ENCODE data around the gene CDR2.

Gene CDR2

GRCh38 chr16:22315979-22316378, 58.4 kb downstream of the CDR2 start:
- DNase-seq (ENCODE audit: low spot score), result no peak
- TF ChIP-seq CTCF (IDR thresholded peaks at IDR 0.05), result no peak
- H3K27ac ChIP-seq, result no peak overlapping the region
- no peak overlapping the region for H3K4me3 ChIP-seq

- peak; percentile 49 for DNase-seq (ENCODE audit: low spot score)
- no peak overlapping the region for H3K4me3 ChIP-seq
- H3K27ac ChIP-seq, result no peak overlapping the region
- TF ChIP-seq CTCF (IDR thresholded peaks at IDR 0.05), result no peak
Observed at GRCh38 chr16:22314661-22315626, 59.5 kb downstream of the CDR2 start.

DNA sequence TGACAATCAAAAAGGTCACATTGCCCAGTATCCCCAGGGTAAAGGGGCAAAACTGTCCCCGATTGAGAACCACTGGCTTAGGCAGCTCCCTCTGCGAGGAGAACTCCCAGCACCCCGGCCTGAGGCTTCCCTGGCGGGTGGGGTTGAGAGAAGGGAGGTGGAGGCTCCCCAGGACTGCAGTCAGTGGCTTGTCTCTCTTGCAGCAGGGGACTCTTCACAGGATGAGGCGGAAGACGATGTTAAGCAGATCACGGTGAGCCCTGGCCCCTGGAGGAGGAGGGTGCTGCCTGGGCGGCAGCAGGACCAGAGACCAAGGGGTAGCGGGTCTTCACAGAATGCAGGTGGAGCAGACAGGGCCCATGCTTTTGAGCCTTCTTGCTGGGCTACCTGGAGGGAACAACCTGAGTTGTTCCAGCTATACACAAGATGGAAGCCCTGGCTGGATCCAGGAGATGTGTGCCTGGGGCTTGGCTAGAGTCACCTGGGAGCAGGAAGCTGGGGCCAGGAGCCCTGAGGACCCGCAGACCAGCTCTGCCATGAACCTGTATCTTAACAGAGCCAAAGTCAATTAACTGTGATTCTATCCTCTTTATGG, 60.4 kb downstream of the CDR2 start:
- Histone ChIP-seq H3K4me3 (no peak overlapping the region), H3K27ac (no peak overlapping the region)
- DNase-seq (ENCODE audit: low spot score), result peak; percentile 59
- TF ChIP-seq CTCF (IDR thresholded peaks at IDR 0.05), result no peak

GRCh38 chr16:22312897-22313781, 61.3 kb downstream of the CDR2 start:
- DNase-seq (ENCODE audit: low spot score), result peak; percentile 71
- Histone ChIP-seq H3K4me3 (no peak overlapping the region), H3K27ac (no peak overlapping the region)
- TF ChIP-seq CTCF (IDR thresholded peaks at IDR 0.05), result no peak

DNA sequence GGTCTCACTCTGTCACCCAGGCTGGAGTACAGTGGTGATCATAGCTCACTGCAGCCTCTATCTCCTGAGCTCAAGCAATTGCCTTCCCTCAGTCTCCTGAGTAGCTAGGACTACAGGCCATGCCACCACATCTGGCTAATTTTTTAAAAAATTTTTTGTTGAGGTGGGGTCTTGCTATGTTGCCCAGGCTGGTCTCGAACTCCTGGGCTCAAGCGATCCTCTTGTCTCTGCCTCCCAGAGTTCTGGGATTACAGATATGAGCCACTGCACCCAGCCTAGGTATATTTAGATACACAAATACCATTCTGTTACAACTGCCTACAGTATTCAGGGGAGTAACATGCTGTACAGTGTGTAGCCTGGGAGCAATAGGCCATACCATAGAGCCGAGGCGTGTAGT, 62.9 kb downstream of the CDR2 start:
- no peak for DNase-seq (ENCODE audit: low spot score)
- H3K4me3 ChIP-seq, result no peak overlapping the region
- no peak for TF ChIP-seq CTCF (IDR thresholded peaks at IDR 0.05)
- H3K27ac ChIP-seq, result no peak overlapping the region

DNA sequence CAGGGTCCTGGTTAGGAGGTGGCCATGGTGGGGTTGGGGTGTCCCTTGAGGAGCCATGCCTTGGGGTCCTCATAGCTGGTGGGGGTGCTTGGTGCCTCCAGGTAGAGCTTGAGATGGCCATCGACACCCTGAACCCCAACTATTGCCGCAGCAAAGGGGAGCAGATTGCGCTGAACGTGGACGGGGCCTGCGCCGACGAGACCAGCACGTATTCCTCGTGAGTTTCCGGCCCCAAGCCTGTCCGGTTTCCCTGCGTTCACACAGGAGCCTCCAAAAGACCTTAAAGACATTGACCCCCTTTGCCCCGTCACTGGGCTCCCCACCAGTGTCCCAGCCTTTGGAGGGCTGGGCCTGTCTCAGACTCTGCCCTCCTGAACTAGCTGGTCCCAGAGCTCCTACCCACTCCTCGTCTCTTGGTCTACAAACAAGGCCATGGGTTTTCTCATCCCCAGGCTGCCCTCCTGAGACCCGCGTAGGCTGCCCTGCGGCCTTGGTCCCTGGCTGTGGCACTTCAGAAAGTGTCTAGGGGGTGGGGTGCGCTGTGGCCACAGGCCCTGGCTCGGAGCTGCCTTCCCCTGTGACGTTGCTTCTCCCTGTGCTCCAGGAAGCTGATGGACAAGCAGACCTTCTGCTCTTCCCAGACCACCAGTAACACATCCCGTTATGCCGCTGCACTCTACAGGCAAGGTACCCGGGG, 65.4 kb downstream of the CDR2 start:
- DNase-seq (ENCODE audit: low spot score), result no peak
- TF ChIP-seq CTCF (IDR thresholded peaks at IDR 0.05), result no peak
- Histone ChIP-seq H3K27ac (no peak overlapping the region), H3K4me3 (no peak overlapping the region)

All from coronary artery (tissue), 2 donors.